Heart right ventricle (tissue), 16 donors: ENCODE data around the gene NUDT1. TPM values are rescaled to one million over a fixed set of nuclear protein-coding genes. Genes with fewer than 3 reads are reported as not detected.

Experiments
- ATAC-seq, 8 donors: fragments of 200-7000 bp; cut with Tn5 transposase; one replicate each; pipeline ENCODE4 v1.9.1; 2020; ENCODE audit warnings: mild to moderate bottlenecking in 8 of 8, moderate library complexity in 8 of 8, moderate number of reproducible peaks in 1 of 8
- DNase-seq, 2 donors: peaks; one replicate each; pipeline ENCODE4 v3.0.0-alpha.2; 2020
- H3K27ac ChIP-seq, 10 donors: fragments of 200-600 bp; sonication (generic) in 2 of 10; one replicate each; pipeline versions ENCODE4 v1.5.0 to v1.8.0; 2020 to 2022; ENCODE audit warnings: mild to moderate bottlenecking in 3 of 10
- H3K27me3 ChIP-seq, 7 donors: fragments of 200-600 bp; one replicate each; pipeline ENCODE4 v1.8.0; 2021 to 2022; ENCODE audit warnings: mild to moderate bottlenecking in 2 of 7
- H3K36me3 ChIP-seq, 9 donors: fragments of 200-600 bp; sonication (generic) in 1 of 9; one replicate each; pipeline versions ENCODE4 v1.5.0 to v1.8.0; 2020 to 2022; ENCODE audit warnings: mild to moderate bottlenecking in 2 of 9
- H3K4me1 ChIP-seq, 9 donors: fragments of 200-600 bp; sonication (generic) in 1 of 9; one replicate each; pipeline versions ENCODE4 v1.5.0 to v1.8.0; 2020 to 2022; ENCODE audit warnings: mild to moderate bottlenecking in 4 of 9
- H3K4me3 ChIP-seq, 10 donors: fragments of 200-600 bp; sonication (generic) in 2 of 10; one replicate each; pipeline versions ENCODE4 v1.5.0 to v1.8.0; 2020 to 2022; ENCODE audit warnings: mild to moderate bottlenecking in 7 of 10, moderate library complexity in 2 of 10
- H3K9me3 ChIP-seq, 11 donors: fragments of 200-600 bp in 10 of 11; sonication (generic) in 2 of 11; one replicate each; pipeline versions ENCODE4 v1.5.0 to v1.8.0; 2013 to 2022; ENCODE audit warnings: mild to moderate bottlenecking in 2 of 11, control low read depth in 1 of 11, moderate library complexity in 1 of 11
- CTCF ChIP-seq, 9 donors: fragments of 200-600 bp; sonication (generic) in 2 of 9; IDR thresholded peaks; one replicate each; pipeline versions ENCODE4 v1.5.0 to v1.8.0; 2021 to 2022; ENCODE audit warnings: antibody characterized with exemption in 9 of 9, mild to moderate bottlenecking in 5 of 9, moderate library complexity in 1 of 9
- WGBS, 2 donors: extraction: QIAGEN DNeasy Blood & Tissue Kit; methylation state at CpG; one replicate each; pipeline ENCODE4 v1.1.7; 2013; ENCODE audit warnings: inconsistent platforms in 1 of 2; 5-methylcytosine and 5-hydroxymethylcytosine counted together
- intact Hi-C, 10 donors: fragments of 100-400 bp; cut with DNase I; formaldehyde crosslinking; loops; one replicate each; pipeline versions ENCODE4 v1.11.1 to v1.14.2; 2022
- polyA plus RNA-seq, 2 donors: library from polyadenylated mRNA; stranded (reverse); fragments of 200-250 nt; gene quantifications; one replicate each; pipeline ENCODE4 v1.2.3, GENCODE V29; 2013
- total RNA-seq, 10 donors: library from RNA; stranded (reverse); fragmentation: NEBNext Ultra II Directional in 3 of 10; extraction: Animal tissue kit (Norgen Biotek cat#: 25700) in 3 of 10; gene quantifications; one replicate each; pipeline versions ENCODE4 v1.2.1 to v1.2.4, GENCODE V29; 2021 to 2023
- donor health status: Arrhythmogenic right ventricular cardiomyopathy.
- donor health status: ischemic (EF 13 %, LVEDD 7.1; RV severe dilation, severe dysfunction).
- donor health status: healthy with polysubstance abuse.
- donor health status: DM: no; HTN: yes; CAD: no.
- donor health status: DM: no; HTN: no; CAD: no.
- donor health status: ischemic (EF 25% LVEDD 6.9; RV normal size, moderate dysfunction).
- donor health status: ischemic (EF 25% LVEDD 5.7; RV mildly dilated, moderate dysfunction).
- donor health status: healthy.
- donor health status: DM: yes; HTN: yes; CAD: no.
- donor health status: Ischemic cardiomyopathy.
- donor health status: ischemic (EF 35%, LVEDD 5.7; RV mildly dilated, moderate dysfunction).
- donor health status: nonischemic (EF 11% LVEDD 7.7; RV severe dilation, severe dysfunction).
- donor health status: DM: yes; HTN: yes; CAD: no.
- donor health status: PGD.
- donor health status: ischemic (EF 29% LVEDD 5.4; RV normal size, mild dysfunction).
- donor health status: nonischemic (EF 23%, LVEDD 6.1; RV moderate dilation, normal function).

Gene NUDT1
- total and polyA plus RNA-seq, 12 donors = 7.7 to 35.8 (median 12.8) TPM

DNA sequence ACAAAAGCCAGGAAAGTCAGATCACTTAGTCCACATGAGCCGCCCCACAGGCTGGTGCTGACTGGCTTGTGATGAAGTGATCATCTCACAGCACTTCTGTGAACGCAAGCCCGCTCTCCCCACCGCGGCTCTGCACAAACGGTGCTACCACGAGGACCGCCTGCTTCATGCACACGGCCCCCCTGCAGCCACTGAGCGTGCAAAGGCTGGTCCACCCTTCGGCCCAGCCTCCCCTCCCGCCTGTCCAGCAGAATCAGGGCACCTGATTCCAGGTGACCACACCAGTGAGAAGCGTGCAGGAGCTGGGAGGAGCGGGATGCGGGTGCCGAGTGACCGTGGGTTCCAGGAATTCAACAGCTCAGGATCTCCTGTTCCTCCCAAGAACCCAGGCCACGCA lies 41.4 kb upstream of the NUDT1 start:
- Histone ChIP-seq H3K36me3 (peaks cover 0 to 35% (median 8%) of the 10 kb centered on the region in 9 donors), H3K27ac (no peak overlapping the region), H3K27me3 (no peaks in the 10 kb centered on the region), H3K4me3 (no peak overlapping the region), H3K9me3 (peaks cover 0 to 6% (median 0%) of the 10 kb centered on the region in 11 donors), H3K4me1 (peaks cover 7 to 37% (median 21%) of the 10 kb centered on the region in 9 donors)
- no peak for TF ChIP-seq CTCF (IDR thresholded peaks at IDR 0.05)
- intact Hi-C loops = loop anchor here in 8 of 10 donors (5.0 to 10.0 kb wide), 8 partner anchors 96 to 616 kb away; partner anchors contain the start of gene ELFN1 (in 1 of the 8)
- 95 to 96% methylated on average over 18 of the region's 18 CpGs for WGBS, 2 donors
- ATAC-seq (no peak), DNase-seq (no peak)

- Histone ChIP-seq H3K4me1 (peaks cover 3 to 32% (median 15%) of the 10 kb centered on the region in 9 donors), H3K9me3 (peaks cover 0 to under 1% (median 0%) of the 10 kb centered on the region in 11 donors), H3K27ac (no peak overlapping the region), H3K4me3 (no peak overlapping the region), H3K27me3 (no peaks in the 10 kb centered on the region), H3K36me3 (peaks cover 0 to 29% (median 3%) of the 10 kb centered on the region in 9 donors)
- ATAC-seq = no peak
- WGBS, 2 donors = 98% methylated on average over 10 of the region's 10 CpGs
- intact Hi-C loops = loop anchor here in 8 of 10 donors (5.0 to 10.0 kb wide), 8 partner anchors 96 to 616 kb away; partner anchors contain the start of gene ELFN1 (in 1 of the 8)
- no peak for DNase-seq
- no peak for TF ChIP-seq CTCF (IDR thresholded peaks at IDR 0.05)
Observed at GRCh38 chr7:2201128-2201527, 40.9 kb upstream of the NUDT1 start.

GRCh38 chr7:2201686-2202360 lies 40.2 kb upstream of the NUDT1 start:
- no peak overlapping the region for H3K27ac ChIP-seq
- H3K4me1 ChIP-seq = peaks cover 3 to 25% (median 11%) of the 10 kb centered on the region in 9 donors
- no peak for TF ChIP-seq CTCF (IDR thresholded peaks at IDR 0.05)
- H3K36me3 ChIP-seq = peaks cover 0 to 30% (median 0%) of the 10 kb centered on the region in 9 donors
- ATAC-seq (peak in 1 of 8 donors; percentile 28), DNase-seq (no peak)
- intact Hi-C loops = loop anchor here in 8 of 10 donors (5.0 to 10.0 kb wide), 8 partner anchors 97 to 617 kb away; partner anchors contain the start of gene ELFN1 (in 1 of the 8)
- 77 to 83% methylated on average over 31 of the region's 31 CpGs for WGBS, 2 donors
- no peak overlapping the region for H3K4me3 ChIP-seq
- no peaks in the 10 kb centered on the region for H3K27me3 ChIP-seq
- H3K9me3 ChIP-seq = no peaks in the 10 kb centered on the region

- intact Hi-C loops = loop anchor here in 8 of 10 donors (5.0 to 10.0 kb wide), 8 partner anchors 98 to 618 kb away; partner anchors contain the start of gene ELFN1 (in 1 of the 8)
- TF ChIP-seq CTCF (IDR thresholded peaks at IDR 0.05) = no peak
- Histone ChIP-seq H3K4me3 (no peak overlapping the region), H3K9me3 (no peaks in the 10 kb centered on the region), H3K27me3 (no peaks in the 10 kb centered on the region), H3K27ac (no peak overlapping the region), H3K4me1 (peaks cover 0 to 19% (median 9%) of the 10 kb centered on the region in 9 donors), H3K36me3 (peaks cover 0 to 35% (median 3%) of the 10 kb centered on the region in 9 donors)
- WGBS, 2 donors = 89 to 94% methylated on average over 14 of the region's 14 CpGs
- no peak for ATAC-seq
- DNase-seq = no peak
Observed at GRCh38 chr7:2202361-2202761, 39.7 kb upstream of the NUDT1 start.
